K562 (cell line): ENCODE data around the gene ELMO1. TPM values are rescaled to one million over a fixed set of nuclear protein-coding genes. Genes with fewer than 3 reads are reported as not detected.

Experiments
- ATAC-seq: fragments of 200-7000 bp; cut with Tn5 transposase; 3 replicates; pipeline ENCODE4 v1.9.1; 2020; ENCODE audit warnings: moderate library complexity
- BruUV-seq: library from RNA; stranded (reverse); fragments of 400-500 nt; replicated peaks from 2 replicates; lab custom pipeline; 2021; lab: Mats Ljungman, UMichigan
- CTCF ChIA-PET: fragments of 300-600 bp; formaldehyde crosslinking; extraction: SDS; loops from one replicate; lab custom pipeline; 2021; ENCODE audit warnings: low intra/inter-chr PET ratio; lab: Yijun Ruan, JAX
- POLR2A ChIA-PET: fragments of 300-600, 350-650 bp; sonication (Branson Sonifier 250); formaldehyde crosslinking; extraction: SDS; loops from one replicate; lab custom pipeline; 2021; ENCODE audit warnings: antibody characterized with exemption, inconsistent platforms; lab: Yijun Ruan, JAX
- DNase-seq, 4 experiments: peaks; one replicate each; pipeline versions ENCODE4 v3.0.0 to v3.0.0-alpha.2; 2011 to 2018; ENCODE audit warnings: low spot score in 3 of 4, mixed read lengths in 3 of 4; ENCODE audit errors: extremely low read depth in 1 of 4
- FAIRE-seq: peaks from 2 replicates; lab custom pipeline; 2011; peaks lifted over from hg19 to GRCh38; lab: Jason Lieb, UNC
- H2AFZ ChIP-seq: 2 replicates; pipeline ENCODE4 v1.6.0; 2011; ENCODE audit warnings: low read depth, low read length, control low read depth, inconsistent platforms
- H3K27ac ChIP-seq: fragments of 200-600 bp; 3 replicates; pipeline ENCODE4 v1.8.0; 2011; ENCODE audit warnings: low read depth, mild to moderate bottlenecking, control low read depth, inconsistent platforms, low read length, moderate library complexity, mixed read lengths; ENCODE audit errors: extremely low read depth
- H3K27me3 ChIP-seq, 2 experiments: fragments of 300-600 bp in 1 of 2; 2 replicates in 1 of 2; 3 replicates in 1 of 2; pipeline versions ENCODE4 v1.6.0 to v1.8.0; 2011; ENCODE audit warnings: inconsistent platforms in 2 of 2, low read length in 2 of 2, mild to moderate bottlenecking in 1 of 2, mixed read lengths in 1 of 2, moderate library complexity in 1 of 2; ENCODE audit not compliant: control insufficient read depth in 2 of 2, insufficient read depth in 2 of 2
- H3K36me3 ChIP-seq: fragments of 300-600 bp; 3 replicates; pipeline ENCODE4 v1.8.0; 2011; ENCODE audit warnings: mild to moderate bottlenecking, low read length, inconsistent platforms; ENCODE audit not compliant: control insufficient read depth, insufficient read depth
- H3K4me1 ChIP-seq, 2 experiments: fragments of 200-600 bp in 1 of 2; replicated peaks in 1 of 2; 2 replicates in 1 of 2; 3 replicates in 1 of 2; pipeline versions ENCODE4 v1.5.1 to v1.8.0; 2011; ENCODE audit warnings: inconsistent platforms in 2 of 2, low read length in 2 of 2, mild to moderate bottlenecking in 1 of 2, mixed read lengths in 1 of 2, moderate library complexity in 1 of 2; ENCODE audit not compliant: control insufficient read depth in 2 of 2, insufficient read depth in 2 of 2
- H3K4me2 ChIP-seq: 2 replicates; pipeline ENCODE4 v1.6.1; 2011; ENCODE audit warnings: low read length, control low read depth, inconsistent platforms, mixed read lengths; ENCODE audit not compliant: insufficient read depth
- H3K4me3 ChIP-seq: fragments of 200-600 bp; sonication (generic), shearing (Covaris generic); 2 replicates; pipeline ENCODE4 v1.5.1; 2016; ENCODE audit warnings: control low read depth, inconsistent platforms
- H3K79me2 ChIP-seq: fragments of 200-600 bp; 3 replicates; pipeline ENCODE4 v1.8.0; 2011; ENCODE audit warnings: low read length, inconsistent platforms; ENCODE audit not compliant: control insufficient read depth, insufficient read depth
- H3K9ac ChIP-seq, 2 experiments: 2 replicates each; pipeline versions ENCODE4 v1.6.0 to v1.6.1; 2011; ENCODE audit warnings: low read depth in 2 of 2, low read length in 2 of 2, control low read depth in 1 of 2, inconsistent platforms in 1 of 2, mild to moderate bottlenecking in 1 of 2, mixed read lengths in 1 of 2; ENCODE audit not compliant: insufficient read depth in 1 of 2
- H3K9me1 ChIP-seq: one replicate; pipeline ENCODE4 v1.6.0; 2011; ENCODE audit warnings: inconsistent platforms, mild to moderate bottlenecking, low read length, moderate library complexity; ENCODE audit not compliant: control insufficient read depth, insufficient read depth
- H3K9me3 ChIP-seq: replicated peaks from 2 replicates; pipeline ENCODE4 v1.5.1; 2011; ENCODE audit warnings: low read depth, low read length, inconsistent platforms; ENCODE audit not compliant: control insufficient read depth, insufficient read depth
- H4K20me1 ChIP-seq: replicated peaks from 2 replicates; pipeline ENCODE4 v1.6.1; 2011; ENCODE audit warnings: low read length, inconsistent platforms, mixed read lengths; ENCODE audit not compliant: control insufficient read depth, insufficient read depth
- EHMT2 ChIP-seq: fragments of 450-650 bp; IDR thresholded peaks from 2 replicates; pipeline ENCODE4 v1.6.1; 2018; ENCODE audit warnings: antibody characterized with exemption
- GTF2A2 ChIP-seq: IDR thresholded peaks from 2 replicates; pipeline ENCODE4 v1.6.1; 2016; ENCODE audit warnings: mild to moderate bottlenecking, missing genetic modification characterization, missing compliant biosample characterization
- KAT7 ChIP-seq: sonication (generic); formaldehyde crosslinking; IDR thresholded peaks from 2 replicates; pipeline ENCODE4 v1.8.0; 2022; ENCODE audit warnings: missing genetic modification reagents, mild to moderate bottlenecking, borderline replicate concordance
- MTF1 ChIP-seq: fragments of 250-450 bp; sonication (Bioruptor Pico); IDR thresholded peaks from 2 replicates; pipeline ENCODE4 v1.9.0; 2021; ENCODE audit warnings: moderate library complexity, mild to moderate bottlenecking, inconsistent platforms, borderline replicate concordance
- WGBS: fragments of 100-300 bp; shearing (Covaris generic); methylation state at CpG from one replicate; pipeline ENCODE4 v1.1.6; 2016; ENCODE audit warnings: low coverage, mixed read lengths; ENCODE audit not compliant: insufficient coverage; ENCODE audit errors: missing lambda C conversion rate; 5-methylcytosine and 5-hydroxymethylcytosine counted together
- in situ Hi-C: fragments of 300-500 bp; cut with MboI; formaldehyde crosslinking; loops from 4 replicates; pipeline ENCODE4 v1.15.0; 2018; ENCODE audit warnings: inconsistent platforms, mixed read lengths
- intact Hi-C: fragments of 100-400 bp; cut with micrococcal nuclease; formaldehyde crosslinking; loops from 2 replicates; pipeline ENCODE4 v1.14.2; 2022
- polyA plus RNA-seq, 8 experiments: library from polyadenylated mRNA; depleted of rRNA in 4 of 8; stranded (reverse) in 5 of 8; unstranded in 3 of 8; fragments of >200 nt; fragmentation: Nextera tagmentation in 2 of 8; fragmentation: Illumina TruSeq in 1 of 8; extraction: Ambion mirVana in 2 of 8; extraction: Trizol in 1 of 8; gene quantifications; 2 replicates each; pipeline versions ENCODE4 v1.2.1 to v1.2.3, GENCODE V29; 2011 to 2014; ENCODE audit warnings: inconsistent platforms in 1 of 8, missing spikeins in 1 of 8
- total RNA-seq, 7 experiments: library from RNA; depleted of rRNA in 6 of 7; stranded (reverse); fragments of >200 nt in 6 of 7; fragmentation: Illumina TruSeq in 2 of 7; extraction: Trizol in 2 of 7; gene quantifications; 2 replicates each; pipeline versions ENCODE4 v1.2.1 to v1.2.3, GENCODE V29; 2011 to 2021; ENCODE audit warnings: low replicate concordance in 1 of 7
- TF ChIP-seq, protein P1 (sequence below), 2 experiments: fragments of 450-650 bp; conservative IDR thresholded peaks; 2 replicates each; pipeline ENCODE4 v1.6.1; 2017; ENCODE audit warnings: mild to moderate bottlenecking in 2 of 2, moderate library complexity in 2 of 2
- TF ChIP-seq, protein P2 (sequence below): fragments of 250-450 bp; sonication (Bioruptor Pico); IDR thresholded peaks from 2 replicates; pipeline ENCODE4 v1.4.0; 2020; ENCODE audit warnings: mild to moderate bottlenecking, moderate library complexity, borderline replicate concordance
- TF ChIP-seq, protein P3 (sequence below): fragments of 250-450 bp; sonication (Bioruptor Pico); IDR thresholded peaks from 2 replicates; pipeline ENCODE4 v1.4.0; 2020

ELMO1 gene
- total and polyA plus RNA-seq, 9 of the 15 experiments (the other 6 are each of a cell fraction or from before 2014, with no cell fraction given): 0.36 to 7.2 (median 3.6) TPM

DNA sequence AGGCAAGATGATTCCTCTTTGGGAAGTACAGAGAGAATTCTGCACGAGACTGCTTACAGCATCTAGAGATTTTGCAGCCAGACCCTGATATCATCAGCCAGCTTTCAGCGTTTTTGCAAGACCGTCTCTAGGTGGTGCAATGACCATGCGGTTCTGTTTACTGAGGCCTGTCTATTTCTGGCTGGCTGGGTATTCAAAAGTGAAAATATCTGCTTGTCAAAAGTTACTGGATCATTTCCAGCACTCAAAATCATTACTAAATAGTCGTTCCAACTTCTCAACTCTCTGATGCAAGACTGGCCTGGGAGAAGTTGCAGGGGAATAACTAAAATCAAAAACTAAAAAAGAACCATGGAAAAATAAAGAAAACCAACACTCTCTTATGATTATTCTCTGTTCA, 240.1 kb downstream of the ELMO1 start (continued):
- TF ChIP-seq KAT7 (CRISPR knock-in tag) (no peak), EHMT2 (no peak)
- TF ChIP-seq, protein P1, sequence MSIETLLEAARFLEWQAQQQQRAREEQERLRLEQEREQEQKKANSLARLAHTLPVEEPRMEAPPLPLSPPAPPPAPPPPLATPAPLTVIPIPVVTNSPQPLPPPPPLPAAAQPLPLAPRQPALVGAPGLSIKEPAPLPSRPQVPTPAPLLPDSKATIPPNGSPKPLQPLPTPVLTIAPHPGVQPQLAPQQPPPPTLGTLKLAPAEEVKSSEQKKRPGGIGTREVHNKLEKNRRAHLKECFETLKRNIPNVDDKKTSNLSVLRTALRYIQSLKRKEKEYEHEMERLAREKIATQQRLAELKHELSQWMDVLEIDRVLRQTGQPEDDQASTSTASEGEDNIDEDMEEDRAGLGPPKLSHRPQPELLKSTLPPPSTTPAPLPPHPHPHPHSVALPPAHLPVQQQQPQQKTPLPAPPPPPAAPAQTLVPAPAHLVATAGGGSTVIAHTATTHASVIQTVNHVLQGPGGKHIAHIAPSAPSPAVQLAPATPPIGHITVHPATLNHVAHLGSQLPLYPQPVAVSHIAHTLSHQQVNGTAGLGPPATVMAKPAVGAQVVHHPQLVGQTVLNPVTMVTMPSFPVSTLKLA (conservative IDR thresholded peaks at IDR 0.05): 0 out of 4 replicates have a peak, but pooled peaks of 1 of the 2 experiments have one; percentile 22

DNA sequence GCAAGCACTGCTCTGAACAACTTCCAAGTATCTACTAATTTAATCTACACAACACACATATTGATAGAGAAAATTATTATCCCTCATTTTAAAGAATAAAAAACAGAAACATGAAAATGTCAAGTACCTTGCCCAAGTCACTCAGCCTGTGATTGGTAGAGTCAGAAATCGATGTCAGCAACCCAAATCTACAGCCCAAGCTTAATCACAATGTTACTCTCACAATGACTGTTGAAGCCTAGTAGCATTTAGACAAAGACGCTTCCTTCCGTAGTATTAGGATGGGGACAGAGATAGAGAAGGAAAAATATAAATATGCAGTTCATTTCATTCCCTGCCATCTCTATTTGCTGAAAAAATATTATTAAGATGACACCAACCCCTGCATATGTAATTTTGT, 242.5 kb downstream of the ELMO1 start:
- BruUV-seq: no TSS peak
- in situ Hi-C loops: loop anchor here (10.0 kb wide), 1 partner anchor 731 kb away; no protein-coding TSS in a partner anchor
- no peak overlapping the region for H2AFZ ChIP-seq
- TF ChIP-seq, protein P2, sequence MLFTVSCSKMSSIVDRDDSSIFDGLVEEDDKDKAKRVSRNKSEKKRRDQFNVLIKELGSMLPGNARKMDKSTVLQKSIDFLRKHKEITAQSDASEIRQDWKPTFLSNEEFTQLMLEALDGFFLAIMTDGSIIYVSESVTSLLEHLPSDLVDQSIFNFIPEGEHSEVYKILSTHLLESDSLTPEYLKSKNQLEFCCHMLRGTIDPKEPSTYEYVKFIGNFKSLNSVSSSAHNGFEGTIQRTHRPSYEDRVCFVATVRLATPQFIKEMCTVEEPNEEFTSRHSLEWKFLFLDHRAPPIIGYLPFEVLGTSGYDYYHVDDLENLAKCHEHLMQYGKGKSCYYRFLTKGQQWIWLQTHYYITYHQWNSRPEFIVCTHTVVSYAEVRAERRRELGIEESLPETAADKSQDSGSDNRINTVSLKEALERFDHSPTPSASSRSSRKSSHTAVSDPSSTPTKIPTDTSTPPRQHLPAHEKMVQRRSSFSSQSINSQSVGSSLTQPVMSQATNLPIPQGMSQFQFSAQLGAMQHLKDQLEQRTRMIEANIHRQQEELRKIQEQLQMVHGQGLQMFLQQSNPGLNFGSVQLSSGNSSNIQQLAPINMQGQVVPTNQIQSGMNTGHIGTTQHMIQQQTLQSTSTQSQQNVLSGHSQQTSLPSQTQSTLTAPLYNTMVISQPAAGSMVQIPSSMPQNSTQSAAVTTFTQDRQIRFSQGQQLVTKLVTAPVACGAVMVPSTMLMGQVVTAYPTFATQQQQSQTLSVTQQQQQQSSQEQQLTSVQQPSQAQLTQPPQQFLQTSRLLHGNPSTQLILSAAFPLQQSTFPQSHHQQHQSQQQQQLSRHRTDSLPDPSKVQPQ (CRISPR knock-in tag): no peak
- TF ChIP-seq GTF2A2 (tag) (no peak), MTF1 (CRISPR knock-in tag) (no peak)
- TF ChIP-seq, protein P3, sequence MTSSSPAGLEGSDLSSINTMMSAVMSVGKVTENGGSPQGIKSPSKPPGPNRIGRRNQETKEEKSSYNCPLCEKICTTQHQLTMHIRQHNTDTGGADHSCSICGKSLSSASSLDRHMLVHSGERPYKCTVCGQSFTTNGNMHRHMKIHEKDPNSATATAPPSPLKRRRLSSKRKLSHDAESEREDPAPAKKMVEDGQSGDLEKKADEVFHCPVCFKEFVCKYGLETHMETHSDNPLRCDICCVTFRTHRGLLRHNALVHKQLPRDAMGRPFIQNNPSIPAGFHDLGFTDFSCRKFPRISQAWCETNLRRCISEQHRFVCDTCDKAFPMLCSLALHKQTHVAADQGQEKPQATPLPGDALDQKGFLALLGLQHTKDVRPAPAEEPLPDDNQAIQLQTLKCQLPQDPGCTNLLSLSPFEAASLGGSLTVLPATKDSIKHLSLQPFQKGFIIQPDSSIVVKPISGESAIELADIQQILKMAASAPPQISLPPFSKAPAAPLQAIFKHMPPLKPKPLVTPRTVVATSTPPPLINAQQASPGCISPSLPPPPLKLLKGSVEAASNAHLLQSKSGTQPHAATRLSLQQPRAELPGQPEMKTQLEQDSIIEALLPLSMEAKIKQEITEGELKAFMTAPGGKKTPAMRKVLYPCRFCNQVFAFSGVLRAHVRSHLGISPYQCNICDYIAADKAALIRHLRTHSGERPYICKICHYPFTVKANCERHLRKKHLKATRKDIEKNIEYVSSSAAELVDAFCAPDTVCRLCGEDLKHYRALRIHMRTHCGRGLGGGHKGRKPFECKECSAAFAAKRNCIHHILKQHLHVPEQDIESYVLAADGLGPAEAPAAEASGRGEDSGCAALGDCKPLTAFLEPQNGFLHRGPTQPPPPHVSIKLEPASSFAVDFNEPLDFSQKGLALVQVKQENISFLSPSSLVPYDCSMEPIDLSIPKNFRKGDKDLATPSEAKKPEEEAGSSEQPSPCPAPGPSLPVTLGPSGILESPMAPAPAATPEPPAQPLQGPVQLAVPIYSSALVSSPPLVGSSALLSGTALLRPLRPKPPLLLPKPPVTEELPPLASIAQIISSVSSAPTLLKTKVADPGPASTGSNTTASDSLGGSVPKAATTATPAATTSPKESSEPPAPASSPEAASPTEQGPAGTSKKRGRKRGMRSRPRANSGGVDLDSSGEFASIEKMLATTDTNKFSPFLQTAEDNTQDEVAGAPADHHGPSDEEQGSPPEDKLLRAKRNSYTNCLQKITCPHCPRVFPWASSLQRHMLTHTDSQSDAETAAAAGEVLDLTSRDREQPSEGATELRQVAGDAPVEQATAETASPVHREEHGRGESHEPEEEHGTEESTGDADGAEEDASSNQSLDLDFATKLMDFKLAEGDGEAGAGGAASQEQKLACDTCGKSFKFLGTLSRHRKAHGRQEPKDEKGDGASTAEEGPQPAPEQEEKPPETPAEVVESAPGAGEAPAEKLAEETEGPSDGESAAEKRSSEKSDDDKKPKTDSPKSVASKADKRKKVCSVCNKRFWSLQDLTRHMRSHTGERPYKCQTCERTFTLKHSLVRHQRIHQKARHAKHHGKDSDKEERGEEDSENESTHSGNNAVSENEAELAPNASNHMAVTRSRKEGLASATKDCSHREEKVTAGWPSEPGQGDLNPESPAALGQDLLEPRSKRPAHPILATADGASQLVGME (CRISPR knock-in tag): no peak

More for the DNA sequence above, 242.5 kb downstream of the ELMO1 start:
- Histone ChIP-seq H3K36me3 (no peaks in the 10 kb centered on the region), H3K9me1 (no peaks in the 10 kb centered on the region), H3K79me2 (no peaks in the 10 kb centered on the region), H3K4me2 (no peak overlapping the region), H3K27ac (no peak overlapping the region), H4K20me1 (no peaks in the 10 kb centered on the region; the same call in 1 of the 2 replicates), H3K9ac (no peak overlapping the region), H3K4me3 (no peak overlapping the region), H3K4me1 (no peaks in the 10 kb centered on the region), H3K9me3 (no peaks in the 10 kb centered on the region), H3K27me3 (no peaks in the 10 kb centered on the region)
- ChIA-PET CTCF (no interaction called here), POLR2A (no interaction called here)
- intact Hi-C loops: no loop called here
- no peak for DNase-seq
- no peak for FAIRE-seq
- ATAC-seq: no peak
- 10% methylated on average over 3 of the region's 3 CpGs for WGBS
